ENCODE measurements around the gene RNF112. TPM values are rescaled to one million over a fixed set of nuclear protein-coding genes. Genes with fewer than 3 reads are reported as not detected.

RNF112 gene, protein sequence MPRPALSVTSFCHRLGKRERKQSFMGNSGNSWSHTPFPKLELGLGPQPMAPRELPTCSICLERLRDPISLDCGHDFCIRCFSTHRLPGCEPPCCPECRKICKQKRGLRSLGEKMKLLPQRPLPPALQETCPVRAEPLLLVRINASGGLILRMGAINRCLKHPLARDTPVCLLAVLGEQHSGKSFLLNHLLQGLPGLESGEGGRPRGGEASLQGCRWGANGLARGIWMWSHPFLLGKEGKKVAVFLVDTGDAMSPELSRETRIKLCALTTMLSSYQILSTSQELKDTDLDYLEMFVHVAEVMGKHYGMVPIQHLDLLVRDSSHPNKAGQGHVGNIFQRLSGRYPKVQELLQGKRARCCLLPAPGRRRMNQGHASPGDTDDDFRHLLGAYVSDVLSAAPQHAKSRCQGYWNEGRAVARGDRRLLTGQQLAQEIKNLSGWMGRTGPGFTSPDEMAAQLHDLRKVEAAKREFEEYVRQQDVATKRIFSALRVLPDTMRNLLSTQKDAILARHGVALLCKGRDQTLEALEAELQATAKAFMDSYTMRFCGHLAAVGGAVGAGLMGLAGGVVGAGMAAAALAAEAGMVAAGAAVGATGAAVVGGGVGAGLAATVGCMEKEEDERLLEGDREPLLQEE
- total RNA-seq, result 0.81 and 1.8 TPM in 2 replicates

DNA sequence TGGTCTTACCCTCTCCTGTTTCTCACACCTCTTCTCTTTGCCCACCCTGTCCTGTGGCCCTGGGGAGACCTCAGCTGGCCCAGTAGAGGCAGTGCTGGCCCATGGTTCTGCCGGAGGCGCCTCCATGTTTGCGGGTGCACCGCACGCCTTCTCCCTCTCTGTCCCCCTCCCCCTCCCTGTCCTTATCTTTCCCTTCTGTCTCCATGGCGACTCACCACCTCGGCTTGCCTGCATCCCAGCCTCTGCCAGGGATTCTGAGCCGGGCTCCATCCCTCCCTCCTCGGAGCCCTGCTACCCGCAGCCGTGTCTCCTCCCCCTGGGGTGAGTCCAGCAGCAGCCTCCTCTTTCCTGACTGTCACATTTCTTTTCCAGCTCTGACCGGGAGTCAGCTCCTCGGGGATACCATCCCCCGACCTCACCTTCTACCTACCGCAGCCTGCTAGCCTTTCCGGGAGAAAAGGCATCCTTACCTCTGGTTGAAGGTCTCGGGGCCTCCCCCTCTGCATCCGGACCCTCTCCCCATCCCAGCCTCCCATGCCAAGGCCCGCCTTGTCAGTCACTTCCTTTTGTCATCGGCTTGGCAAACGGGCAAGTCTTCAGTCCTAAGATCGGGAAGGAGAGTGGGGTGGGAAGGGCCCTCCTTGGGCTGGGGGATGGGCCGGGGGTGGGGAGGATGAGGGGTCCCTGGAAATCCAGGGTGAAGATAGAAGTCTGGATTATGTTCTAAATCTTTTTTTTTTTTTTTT lies at the start of gene RNF112:
TSS of gene RNF112 (plus strand) at position 358 of the 746 bp plus-strand sequence. CDS start at position 535, 177 bp downstream.

DNA sequence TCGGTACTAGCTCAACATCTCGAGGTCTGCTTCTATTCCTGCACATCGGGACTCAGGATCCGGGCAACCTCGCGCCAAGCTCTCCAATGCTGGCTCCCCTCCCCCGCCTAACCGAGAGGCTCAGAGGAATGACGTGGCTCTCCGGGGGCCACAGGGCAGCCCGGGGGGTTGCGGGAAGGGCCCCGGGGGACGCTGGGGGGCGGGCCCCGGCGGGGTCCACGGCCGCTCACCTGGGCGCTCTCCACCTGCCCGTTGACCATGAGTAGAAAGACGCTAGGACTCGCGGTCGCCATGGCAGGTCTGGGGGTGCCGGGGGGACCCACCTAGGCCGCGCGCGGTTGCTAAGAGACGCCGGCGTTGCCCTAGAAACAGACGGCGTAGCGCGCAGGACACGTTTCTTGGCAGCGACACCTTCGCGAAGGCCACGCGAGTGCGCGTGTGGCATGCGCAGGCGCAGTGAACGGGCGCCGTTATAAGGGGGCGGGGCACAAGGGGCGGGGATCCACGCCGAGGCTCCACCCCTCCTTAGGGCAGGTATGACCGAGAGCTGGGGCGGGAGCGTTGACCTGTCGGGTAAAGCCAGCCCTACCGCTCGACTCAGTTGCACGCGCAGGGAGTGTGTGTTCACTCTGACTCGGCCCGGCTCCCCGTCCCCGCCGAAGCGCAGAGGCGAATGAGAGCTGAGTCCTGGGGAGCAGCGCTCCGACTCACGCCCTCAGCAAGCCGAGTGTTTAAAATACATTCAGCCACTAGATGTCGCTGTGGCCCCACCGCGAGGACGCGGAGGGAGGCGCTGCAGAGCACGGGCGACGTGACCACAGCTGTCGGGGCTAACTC lies 48.5 kb upstream of the RNF112 start, which contains the start of gene B9D1:
TSS of gene B9D1 (minus strand) at position 447 of the 837 bp plus-strand sequence. CDS start at position 293, 154 bp downstream.

DNA sequence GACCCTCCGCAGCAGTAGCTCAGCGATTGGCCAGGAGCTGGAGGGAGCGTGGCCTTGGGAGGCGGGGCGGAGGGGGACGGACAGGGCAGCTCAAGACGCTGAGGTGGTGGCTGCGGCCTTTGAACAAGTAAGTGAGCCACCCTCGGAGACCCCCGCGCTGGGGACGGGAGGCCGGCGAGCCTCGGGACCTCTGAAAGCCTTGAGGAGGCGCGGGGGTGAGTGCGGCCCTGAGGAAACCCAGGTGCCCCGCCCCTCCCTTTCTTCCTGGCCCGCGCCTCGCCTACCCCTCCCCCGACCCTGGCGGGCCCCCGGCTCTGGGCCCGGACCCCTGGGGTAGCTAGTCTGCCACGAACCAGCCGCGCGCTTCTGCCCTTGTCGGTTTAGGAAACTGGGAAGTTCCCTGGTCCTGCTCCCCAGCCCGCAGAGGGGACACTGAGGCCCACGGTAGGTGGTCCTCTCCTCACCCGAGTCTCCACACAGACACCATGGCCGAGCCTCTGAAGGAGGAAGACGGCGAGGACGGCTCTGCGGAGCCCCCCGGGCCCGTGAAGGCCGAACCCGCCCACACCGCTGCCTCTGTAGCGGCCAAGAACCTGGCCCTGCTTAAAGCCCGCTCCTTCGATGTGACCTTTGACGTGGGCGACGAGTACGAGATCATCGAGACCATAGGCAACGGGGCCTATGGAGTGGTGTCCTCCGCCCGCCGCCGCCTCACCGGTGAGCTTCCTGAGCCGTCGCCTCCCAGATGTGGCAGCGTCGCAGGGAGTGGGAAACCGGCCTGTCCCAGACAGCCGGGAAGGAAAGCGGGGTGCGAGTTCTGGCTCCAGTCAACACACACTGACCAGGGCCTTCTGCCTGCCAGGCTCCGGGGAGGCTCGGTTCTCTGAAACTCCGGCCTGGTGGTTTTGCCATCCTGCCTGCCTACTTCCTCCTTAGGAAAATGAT lies 32.3 kb upstream of the RNF112 start, which contains the start of gene MAPK7:
TSS of gene MAPK7 (plus strand) at position 83 of the 945 bp plus-strand sequence. CDS start at position 486, 403 bp downstream.

DNA sequence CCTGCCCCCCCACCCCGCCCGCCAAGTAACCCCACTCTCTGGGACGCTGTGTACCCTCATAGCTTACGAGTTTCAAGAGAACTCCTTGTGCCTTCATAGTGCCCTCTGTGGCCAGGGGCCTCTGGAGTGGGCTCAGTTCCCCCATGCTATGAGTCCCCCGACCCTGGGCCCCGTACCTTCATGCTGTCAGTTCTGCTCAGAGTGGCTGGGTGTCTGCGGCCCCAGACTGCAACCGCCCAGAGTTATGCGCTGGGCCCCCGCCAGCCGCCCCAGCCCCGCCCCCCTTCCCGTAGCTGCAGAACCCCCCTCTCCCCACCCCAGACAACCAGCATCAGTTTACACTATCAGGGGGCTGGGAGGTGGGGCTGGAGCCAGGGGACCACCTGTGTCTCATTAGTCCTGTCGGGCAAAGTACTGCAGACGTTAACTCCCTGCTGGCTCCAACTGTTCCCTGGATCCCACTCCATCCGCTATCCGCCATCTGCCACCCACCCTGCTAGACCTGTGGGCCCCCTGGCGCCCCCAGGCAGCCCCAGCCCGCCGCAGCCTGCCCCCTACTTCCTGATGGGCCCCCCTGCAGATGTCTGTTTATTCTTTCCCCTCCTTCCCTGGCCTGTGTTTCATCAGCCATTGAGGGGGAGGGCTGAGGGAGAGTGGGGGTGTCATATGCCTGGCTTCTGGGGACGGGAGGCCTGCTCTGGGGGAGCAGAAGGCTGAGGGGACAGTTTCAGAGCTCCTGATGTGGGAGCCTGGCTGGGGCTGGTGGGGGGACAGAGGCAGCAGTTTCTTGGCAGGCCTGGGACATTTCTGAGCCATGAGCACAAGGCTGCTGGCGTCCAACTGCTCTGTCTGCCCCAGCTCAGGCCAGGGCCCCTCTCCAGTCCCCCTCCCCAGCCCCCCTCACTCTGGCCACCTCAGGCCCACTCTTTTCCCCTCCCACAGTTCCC lies 23.8 kb upstream of the RNF112 start, which contains the start of gene MFAP4:
TSS of gene MFAP4 (minus strand) at position 217 of the 947 bp plus-strand sequence. CDS start at position 182, 35 bp downstream.

Other genes with a start within 250 kb of the RNF112 start
- 15.5 and 20.7 TPM in 2 replicates for gene EPN2, start 173.9 kb upstream of the RNF112 start, total RNA-seq
- gene B9D1, start 48.5 kb upstream of the RNF112 start, total RNA-seq, result 15.0 and 23.3 TPM in 2 replicates
- gene MAPK7, start 32.7 kb upstream of the RNF112 start, total RNA-seq, result 19.3 and 28.5 TPM in 2 replicates
- gene MFAP4, start 24.0 kb upstream of the RNF112 start, total RNA-seq, result 19.1 and 47.1 TPM in 2 replicates
- gene SLC47A1, start 122.6 kb downstream of the RNF112 start, total RNA-seq, result 3.4 and 9.6 TPM in 2 replicates
- gene ALDH3A2, start 237.5 kb downstream of the RNF112 start, total RNA-seq, result 40.3 and 58.8 TPM in 2 replicates